GM12878 (cell line): ENCODE results near the gene RBM43. TPM values are rescaled to one million over a fixed set of nuclear protein-coding genes. Genes with fewer than 3 reads are reported as not detected.

ENCODE experiments used
- ATAC-seq: fragments of 200-7000 bp; cut with Tn5 transposase; 3 replicates; pipeline ENCODE4 v1.9.1; 2020; ENCODE audit warnings: mild to moderate bottlenecking, moderate library complexity
- BruUV-seq: library from RNA; stranded (reverse); fragments of 400-500 nt; replicated peaks from 2 replicates; lab custom pipeline; 2021; lab: Mats Ljungman, UMichigan
- CTCF ChIA-PET: fragments of 300-600 bp; sonication (Branson Sonifier 250); formaldehyde crosslinking; extraction: SDS; loops from one replicate; lab custom pipeline; 2021; ENCODE audit warnings: inconsistent platforms; lab: Yijun Ruan, JAX
- POLR2A ChIA-PET: fragments of 350-600 bp; formaldehyde crosslinking; extraction: SDS; loops from one replicate; lab custom pipeline; 2021; ENCODE audit warnings: inconsistent platforms; lab: Charles Lee
- RAD21 ChIA-PET: fragments of 300-600 bp; sonication (Branson Sonifier 250); formaldehyde crosslinking; loops from one replicate; lab custom pipeline; 2023; ENCODE audit warnings: antibody characterized with exemption; ENCODE audit not compliant: unreplicated experiment; lab: Charles Lee
- SMC1A ChIA-PET: fragments of 300-600 bp; sonication (Branson Sonifier 250); formaldehyde crosslinking; loops from one replicate; lab custom pipeline; 2023; ENCODE audit not compliant: unreplicated experiment, uncharacterized antibody; lab: Charles Lee
- DNase-seq: peaks from one replicate; pipeline ENCODE4 v3.0.0-alpha.2; 2011; ENCODE audit warnings: low read depth, low spot score
- FAIRE-seq: peaks from 3 replicates; lab custom pipeline; 2011; peaks lifted over from hg19 to GRCh38; lab: Jason Lieb, UNC
- H2AFZ ChIP-seq: 2 replicates; pipeline ENCODE4 v1.6.0; 2011; ENCODE audit warnings: low read depth, low read length, control low read depth; ENCODE audit not compliant: control insufficient read depth
- H3K27ac ChIP-seq: 2 replicates; pipeline ENCODE4 v1.5.1; 2011; ENCODE audit warnings: control low read depth; ENCODE audit not compliant: control insufficient read depth, insufficient read depth
- H3K27me3 ChIP-seq, 2 experiments: replicated peaks in 1 of 2; 2 replicates each; pipeline versions ENCODE4 v1.6.0 to v1.6.1; 2011; ENCODE audit warnings: low read length in 1 of 2; ENCODE audit not compliant: control insufficient read depth in 2 of 2, insufficient read depth in 2 of 2
- H3K36me3 ChIP-seq, 2 experiments: 2 replicates each; pipeline ENCODE4 v1.5.1; 2011; ENCODE audit warnings: low read length in 1 of 2; ENCODE audit not compliant: control insufficient read depth in 2 of 2, insufficient read depth in 2 of 2
- H3K4me1 ChIP-seq: 2 replicates; pipeline ENCODE4 v1.6.1; 2011; ENCODE audit warnings: mild to moderate bottlenecking, low read length, moderate library complexity, mixed read lengths; ENCODE audit not compliant: control insufficient read depth, insufficient read depth
- H3K4me2 ChIP-seq: 2 replicates; pipeline ENCODE4 v1.6.0; 2011; ENCODE audit warnings: control low read depth; ENCODE audit not compliant: control insufficient read depth, insufficient read depth
- H3K4me3 ChIP-seq: fragments of 200-600 bp; sonication (generic); 2 replicates; pipeline ENCODE4 v1.5.1; 2016
- H3K79me2 ChIP-seq: 2 replicates; pipeline ENCODE4 v1.6.0; 2011; ENCODE audit warnings: low read length; ENCODE audit not compliant: control insufficient read depth, insufficient read depth
- H3K9ac ChIP-seq: 2 replicates; pipeline ENCODE4 v1.8.0; 2011; ENCODE audit warnings: low read length, control low read depth, mixed read lengths; ENCODE audit not compliant: control insufficient read depth, insufficient read depth
- H3K9me3 ChIP-seq: replicated peaks from 3 replicates; pipeline ENCODE4 v1.5.1; 2011; ENCODE audit warnings: mild to moderate bottlenecking, low read length; ENCODE audit not compliant: control insufficient read depth, insufficient read depth
- H4K20me1 ChIP-seq: 2 replicates; pipeline ENCODE4 v1.6.0; 2011; ENCODE audit not compliant: control insufficient read depth, insufficient read depth
- BCL3 ChIP-seq: IDR thresholded peaks from 2 replicates; pipeline ENCODE4 v1.6.1; 2011; ENCODE audit warnings: borderline replicate concordance, low read depth, mild to moderate bottlenecking, moderate library complexity, low read length; ENCODE audit not compliant: insufficient read depth, poor library complexity, severe bottlenecking
- EGR1 ChIP-seq, 2 experiments: IDR thresholded peaks; 1 replicate in 1 of 2; 2 replicates in 1 of 2; pipeline ENCODE4 v1.6.1; 2011 to 2012; ENCODE audit warnings: low read depth in 2 of 2, low read length in 2 of 2, borderline replicate concordance in 1 of 2, mild to moderate bottlenecking in 1 of 2, moderate library complexity in 1 of 2
- ESRRA ChIP-seq: IDR thresholded peaks from 2 replicates; pipeline ENCODE4 v1.6.1; 2012; ENCODE audit warnings: mild to moderate bottlenecking, low read length, improper control_type of control experiment
- HDGF ChIP-seq: fragments of 450-650 bp; IDR thresholded peaks from 2 replicates; pipeline ENCODE4 v1.6.1; 2016; ENCODE audit warnings: antibody characterized with exemption
- SRF ChIP-seq, 2 experiments: IDR thresholded peaks; 2 replicates each; pipeline ENCODE4 v1.6.1; 2011; ENCODE audit warnings: low read depth in 2 of 2, low read length in 2 of 2, mild to moderate bottlenecking in 1 of 2, moderate library complexity in 1 of 2
- ZBTB40 ChIP-seq: fragments of 450-650 bp; IDR thresholded peaks from 2 replicates; pipeline ENCODE4 v1.6.1; 2016; ENCODE audit warnings: mild to moderate bottlenecking, moderate library complexity, borderline replicate concordance
- WGBS: methylation state at CpG from one replicate; pipeline ENCODE4 v1.1.6; 2016; ENCODE audit warnings: low lambda C conversion rate; ENCODE audit not compliant: insufficient replicate concordance, insufficient coverage; ENCODE audit errors: missing lambda C conversion rate; 5-methylcytosine and 5-hydroxymethylcytosine counted together
- in situ Hi-C: fragments of 300-500 bp; cut with MboI; formaldehyde crosslinking; loops from 9 replicates; pipeline ENCODE4 v1.14.3; 2018; ENCODE audit warnings: mixed read lengths
- intact Hi-C: fragments of 100-400 bp; cut with micrococcal nuclease; formaldehyde crosslinking; loops from one replicate; pipeline ENCODE4 v1.14.2; 2022; ENCODE audit not compliant: unreplicated experiment
- polyA plus RNA-seq, 11 experiments: library from polyadenylated mRNA; depleted of rRNA in 4 of 11; unstranded in 6 of 11; stranded (reverse) in 5 of 11; fragments of >200 nt; fragmentation: Nextera tagmentation in 4 of 11; fragmentation: Illumina TruSeq in 1 of 11; extraction: Ambion mirVana in 4 of 11; extraction: Trizol in 1 of 11; gene quantifications; 1 replicate in 1 of 11; 2 replicates in 10 of 11; pipeline versions ENCODE4 v1.2.1 to v1.2.3, GENCODE V29; 2011 to 2016; ENCODE audit warnings: inconsistent platforms in 2 of 11, missing spikeins in 2 of 11, low read depth in 1 of 11
- total RNA-seq, 4 experiments: library from RNA; depleted of rRNA in 3 of 4; stranded (reverse); fragments of >200 nt in 3 of 4; fragmentation: Illumina TruSeq in 1 of 4; extraction: Trizol in 1 of 4; gene quantifications; 2 replicates each; pipeline versions ENCODE4 v1.2.1 to v1.2.3, GENCODE V29; 2013 to 2021

RBM43 gene
- total and polyA plus RNA-seq, 10 of the 15 experiments (the other 5 are each of a cell fraction or from before 2014, with no cell fraction given), result 0.86 to 5.3 (median 2.6) TPM

- Histone ChIP-seq H3K27me3 (no peaks in the 10 kb centered on the region; a peak in 1 of 4 replicates), H3K4me1 (no peaks in the 10 kb centered on the region), H3K4me3 (no peak overlapping the region), H3K4me2 (no peak overlapping the region), H3K36me3 (no peaks in the 10 kb centered on the region), H3K27ac (no peak overlapping the region), H3K9me3 (no peaks in the 10 kb centered on the region; the same call in 2 of the 3 replicates), H3K79me2 (no peaks in the 10 kb centered on the region), H3K9ac (no peak overlapping the region), H4K20me1 (no peaks in the 10 kb centered on the region), H2AFZ (no peak overlapping the region)
- ATAC-seq, result no peak
- FAIRE-seq, result no peak
- no peak for TF ChIP-seq EGR1 (IDR thresholded peaks at IDR 0.05; ENCODE audit: borderline replicate concordance in 1 of 2, low read depth in 2 of 2, low read length in 2 of 2)
- intact Hi-C loops (no loop called here), in situ Hi-C loops (no loop called here)
- ChIA-PET CTCF (interaction anchor here (0.6 kb wide), 1 partner anchor 1652 kb away, joined by 3 read pairs; no protein-coding TSS in a partner anchor), RAD21 (no interaction called here), SMC1A (interaction anchor here (0.6 kb wide), 1 partner anchor 1541 kb away, joined by 3 read pairs; no protein-coding TSS in a partner anchor), POLR2A (no interaction called here)
- 46% methylated on average over 3 of the region's 3 CpGs for WGBS
- no peak for DNase-seq
- no TSS peak for BruUV-seq
Measured at GRCh38 chr2:151243468-151243867, 18.2 kb downstream of the RBM43 start.

- FAIRE-seq (no peak), ATAC-seq (no peak)
- BruUV-seq, result no TSS peak
- SMC1A ChIA-PET, result interaction anchor here (0.6 to 3.1 kb wide), 5 partner anchors 17 to 1647 kb away, joined by 3 to 13 read pairs (median 3); no protein-coding TSS in a partner anchor
- 16% methylated on average over 3 of the region's 3 CpGs for WGBS
- H3K27me3 ChIP-seq, result no peaks in the 10 kb centered on the region; a peak in 1 of 4 replicates
- in situ Hi-C loops, result no loop called here
- no peak overlapping the region for H3K4me3 ChIP-seq
- H3K9ac ChIP-seq, result no peak overlapping the region
- H3K27ac ChIP-seq, result no peak overlapping the region
- POLR2A ChIA-PET, result interaction anchor here (0.6 kb wide), 1 partner anchor 67 kb away, joined by 3 read pairs; no protein-coding TSS in a partner anchor
- H2AFZ ChIP-seq, result no peak overlapping the region
- H3K4me2 ChIP-seq, result no peak overlapping the region
- TF ChIP-seq ZBTB40, result no peak
- no peak for TF ChIP-seq HDGF
- no peak for TF ChIP-seq SRF (IDR thresholded peaks at IDR 0.05; ENCODE audit: low read depth in 2 of 2, low read length in 2 of 2)
- TF ChIP-seq ESRRA, result no peak
- TF ChIP-seq BCL3, result no peak
- TF ChIP-seq, all 136 proteins: peak for 0
- Histone ChIP-seq H4K20me1 (no peaks in the 10 kb centered on the region), H3K36me3 (no peaks in the 10 kb centered on the region), H3K4me1 (no peaks in the 10 kb centered on the region), H3K79me2 (no peaks in the 10 kb centered on the region), H3K9me3 (no peaks in the 10 kb centered on the region)
- RAD21 ChIA-PET, result interaction anchor here (0.6 kb wide), 1 partner anchor 1918 kb away, joined by 3 read pairs; no protein-coding TSS in a partner anchor
- intact Hi-C loops, result no loop called here
- CTCF ChIA-PET, result interaction anchor here (1.4 to 3.4 kb wide), 2 partner anchors 248 to 1644 kb away, joined by 3 to 48 read pairs; no protein-coding TSS in a partner anchor
- DNase-seq, result no peak
Measured at GRCh38 chr2:151241224-151241623, 20.4 kb downstream of the RBM43 start.
